Measurements from ENCODE around the gene CCDC83. TPM values are rescaled to one million over a fixed set of nuclear protein-coding genes. Genes with fewer than 3 reads are reported as not detected.
A peak's percentile ranks its signal among the peaks of the same experiment; 100 is the strongest.
"Not testable (repeated sequence)": the region's sequence is repeated elsewhere in the genome, so short reads cannot be mapped to it uniquely, and the experiment has no call there.

The CCDC83 gene
- total and polyA plus RNA-seq, 4 donors = not detected

- Histone ChIP-seq H3K4me3 (no peak overlapping the region), H3K4me1 (ENCODE audit: control insufficient read depth in 5 of 5, insufficient read depth in 5 of 5, low read length in 5 of 5) (peaks cover 0 to 17% (median 8%) of the 10 kb centered on the region in 5 donors), H3K9ac (ENCODE audit: insufficient read depth in 1 of 2, low read length in 2 of 2) (no peak overlapping the region), H3K9me3 (ENCODE audit: control insufficient read depth in 4 of 4, insufficient read depth in 3 of 4, low read length in 3 of 4) (no peaks in the 10 kb centered on the region), H3K36me3 (ENCODE audit: control insufficient read depth in 4 of 4, insufficient read depth in 4 of 4, low read length in 4 of 4) (peaks cover 2 to 18% (median 7%) of the 10 kb centered on the region in 4 donors), H3K27ac (ENCODE audit: low read depth in 1 of 2, low read length in 1 of 2) (no peak overlapping the region), H3K27me3 (ENCODE audit: control insufficient read depth in 3 of 3, insufficient read depth in 3 of 3, low read length in 2 of 3) (no peaks in the 10 kb centered on the region)
- DNase-seq = no peak
- WGBS, 2 donors = 95 to 99% methylated on average over 8 of the region's 8 CpGs
- TF ChIP-seq, protein P1, sequence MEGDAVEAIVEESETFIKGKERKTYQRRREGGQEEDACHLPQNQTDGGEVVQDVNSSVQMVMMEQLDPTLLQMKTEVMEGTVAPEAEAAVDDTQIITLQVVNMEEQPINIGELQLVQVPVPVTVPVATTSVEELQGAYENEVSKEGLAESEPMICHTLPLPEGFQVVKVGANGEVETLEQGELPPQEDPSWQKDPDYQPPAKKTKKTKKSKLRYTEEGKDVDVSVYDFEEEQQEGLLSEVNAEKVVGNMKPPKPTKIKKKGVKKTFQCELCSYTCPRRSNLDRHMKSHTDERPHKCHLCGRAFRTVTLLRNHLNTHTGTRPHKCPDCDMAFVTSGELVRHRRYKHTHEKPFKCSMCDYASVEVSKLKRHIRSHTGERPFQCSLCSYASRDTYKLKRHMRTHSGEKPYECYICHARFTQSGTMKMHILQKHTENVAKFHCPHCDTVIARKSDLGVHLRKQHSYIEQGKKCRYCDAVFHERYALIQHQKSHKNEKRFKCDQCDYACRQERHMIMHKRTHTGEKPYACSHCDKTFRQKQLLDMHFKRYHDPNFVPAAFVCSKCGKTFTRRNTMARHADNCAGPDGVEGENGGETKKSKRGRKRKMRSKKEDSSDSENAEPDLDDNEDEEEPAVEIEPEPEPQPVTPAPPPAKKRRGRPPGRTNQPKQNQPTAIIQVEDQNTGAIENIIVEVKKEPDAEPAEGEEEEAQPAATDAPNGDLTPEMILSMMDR (IDR thresholded peaks at IDR 0.05; ENCODE audit: control extremely low read depth, extremely low read depth) = no peak
- ATAC-seq (ENCODE audit: insufficient read depth, low FRiP score) = no peak
Measured at GRCh38 chr11:85950317-85951048, 95.3 kb downstream of the CCDC83 start.

- ATAC-seq (ENCODE audit: insufficient read depth, low FRiP score) (no peak), DNase-seq (no peak)
- peaks cover 4 to 21% (median 10%) of the 10 kb centered on the region in 4 donors for H3K36me3 ChIP-seq (ENCODE audit: control insufficient read depth in 4 of 4, insufficient read depth in 4 of 4, low read length in 4 of 4)
- no peaks in the 10 kb centered on the region for H3K27me3 ChIP-seq (ENCODE audit: control insufficient read depth in 3 of 3, insufficient read depth in 3 of 3, low read length in 2 of 3)
- H3K9me3 ChIP-seq (ENCODE audit: control insufficient read depth in 4 of 4, insufficient read depth in 3 of 4, low read length in 3 of 4) = no peaks in the 10 kb centered on the region
- no peak overlapping the region for H3K9ac ChIP-seq (ENCODE audit: insufficient read depth in 1 of 2, low read length in 2 of 2)
- no peak overlapping the region for H3K4me3 ChIP-seq
- TF ChIP-seq, protein P1 (IDR thresholded peaks at IDR 0.05; ENCODE audit: control extremely low read depth, extremely low read depth) = no peak
- peak overlapping the region in 1 of 2 donors; percentile 19 for H3K27ac ChIP-seq (ENCODE audit: low read depth in 1 of 2, low read length in 1 of 2)
- 95 to 97% methylated on average over 4 of the region's 4 CpGs for WGBS, 2 donors
- H3K4me1 ChIP-seq (ENCODE audit: control insufficient read depth in 5 of 5, insufficient read depth in 5 of 5, low read length in 5 of 5) = peaks cover 0 to 17% (median 11%) of the 10 kb centered on the region in 5 donors
Measured at GRCh38 chr11:85951049-85951405, 95.8 kb downstream of the CCDC83 start.

GRCh38 chr11:85951428-85952107 lies 96.4 kb downstream of the CCDC83 start:
- H3K9ac ChIP-seq (ENCODE audit: insufficient read depth in 1 of 2, low read length in 2 of 2) = no peak overlapping the region
- H3K27me3 ChIP-seq (ENCODE audit: control insufficient read depth in 3 of 3, insufficient read depth in 3 of 3, low read length in 2 of 3) = no peaks in the 10 kb centered on the region
- H3K27ac ChIP-seq (ENCODE audit: low read depth in 1 of 2, low read length in 1 of 2) = no peak overlapping the region
- no peaks in the 10 kb centered on the region for H3K9me3 ChIP-seq (ENCODE audit: control insufficient read depth in 4 of 4, insufficient read depth in 3 of 4, low read length in 3 of 4)
- TF ChIP-seq, protein P1 (IDR thresholded peaks at IDR 0.05; ENCODE audit: control extremely low read depth, extremely low read depth) = no peak
- H3K4me1 ChIP-seq (ENCODE audit: control insufficient read depth in 5 of 5, insufficient read depth in 5 of 5, low read length in 5 of 5) = peaks cover 0 to 17% (median 10%) of the 10 kb centered on the region in 5 donors
- WGBS, 2 donors = 96 to 99% methylated on average over 3 of the region's 3 CpGs
- no peak overlapping the region for H3K4me3 ChIP-seq
- ATAC-seq (ENCODE audit: insufficient read depth, low FRiP score) = no peak
- H3K36me3 ChIP-seq (ENCODE audit: control insufficient read depth in 4 of 4, insufficient read depth in 4 of 4, low read length in 4 of 4) = peaks cover 6 to 24% (median 15%) of the 10 kb centered on the region in 4 donors
- no peak for DNase-seq

DNA sequence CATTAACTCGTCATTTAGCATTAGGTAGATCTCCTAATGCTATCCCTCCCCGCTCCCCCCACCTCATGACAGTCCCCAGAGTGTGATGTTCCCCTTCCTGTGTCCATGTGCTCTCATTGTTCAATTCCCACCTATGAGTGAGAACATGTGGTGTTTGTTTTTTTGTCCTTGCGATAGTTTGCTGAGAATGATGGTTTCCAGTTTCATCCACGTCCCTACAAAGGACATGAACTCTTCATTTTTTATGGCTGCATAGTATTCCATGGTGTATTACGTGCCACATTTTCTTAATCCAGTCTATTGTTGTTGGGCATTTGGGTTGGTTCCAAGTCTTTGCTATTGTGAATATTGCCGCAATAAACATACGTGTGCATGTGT lies 96.9 kb downstream of the CCDC83 start:
- WGBS, 2 donors = 86 to 97% methylated on average over 7 of the region's 7 CpGs

More for the DNA sequence above, 96.9 kb downstream of the CCDC83 start:
- peaks cover 7 to 24% (median 18%) of the 10 kb centered on the region in 4 donors for H3K36me3 ChIP-seq (ENCODE audit: control insufficient read depth in 4 of 4, insufficient read depth in 4 of 4, low read length in 4 of 4)
- not testable (repeated sequence) for H3K27ac ChIP-seq (ENCODE audit: low read depth in 1 of 2, low read length in 1 of 2); DNase-seq; H3K4me3 ChIP-seq; H3K9me3 ChIP-seq (ENCODE audit: control insufficient read depth in 4 of 4, insufficient read depth in 3 of 4, low read length in 3 of 4); ATAC-seq (ENCODE audit: insufficient read depth, low FRiP score); H3K27me3 ChIP-seq (ENCODE audit: control insufficient read depth in 3 of 3, insufficient read depth in 3 of 3, low read length in 2 of 3); H3K9ac ChIP-seq (ENCODE audit: insufficient read depth in 1 of 2, low read length in 2 of 2)
- H3K4me1 ChIP-seq (ENCODE audit: control insufficient read depth in 5 of 5, insufficient read depth in 5 of 5, low read length in 5 of 5) = peaks cover 0 to 15% (median 9%) of the 10 kb centered on the region in 5 donors

Data from lung (tissue), 12 donors.